NCI-H524 (cell line): Measurements from ENCODE around the gene CBFA2T2.
"Not testable (repeated sequence)": the region's sequence is repeated elsewhere in the genome, so short reads cannot be mapped to it uniquely, and the experiment has no call there.

Experiments used
- DNase-seq, 2 experiments: peaks; one replicate each; lab custom pipeline; 2025; lab: John Stamatoyannopoulos, UW

The CBFA2T2 gene

DNA sequence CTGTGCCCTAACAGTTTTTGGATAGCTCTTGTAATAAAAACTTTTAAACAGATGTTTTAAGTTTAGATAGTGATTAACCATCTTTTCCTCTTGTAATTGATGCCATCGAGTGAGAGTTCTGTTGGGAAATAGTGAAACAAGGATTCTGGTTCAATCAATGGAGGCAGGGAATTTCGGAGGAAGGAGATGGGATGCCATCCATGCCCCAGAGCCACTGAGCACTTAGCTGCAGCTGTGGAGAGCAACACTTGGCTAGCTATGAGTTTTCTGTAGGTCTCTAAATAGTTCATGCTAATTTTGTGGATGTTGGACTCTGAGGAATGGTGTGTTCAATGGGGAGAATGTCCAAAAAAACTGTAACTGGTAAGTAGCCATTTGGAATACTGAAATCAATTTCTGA lies 16.7 kb downstream of the CBFA2T2 start:
- no peak for DNase-seq

DNA sequence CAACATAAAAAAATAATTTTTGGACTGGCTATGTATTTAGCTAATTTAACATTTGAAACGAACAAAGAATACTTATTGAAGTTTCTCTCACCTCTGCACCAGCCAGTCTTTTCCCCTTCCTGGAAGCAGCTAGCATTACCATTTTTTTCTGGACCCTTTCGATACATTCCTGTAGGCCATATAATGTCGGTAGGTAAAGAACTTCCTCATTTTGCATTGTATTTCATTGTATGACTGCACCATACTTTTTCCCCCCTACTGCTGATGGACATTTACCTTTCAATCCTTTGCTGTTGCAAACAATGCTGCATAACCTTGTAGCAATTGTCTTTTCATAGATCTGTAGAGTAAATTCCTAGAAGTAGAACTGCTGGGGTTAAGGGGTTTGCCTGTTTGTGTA lies 17.6 kb downstream of the CBFA2T2 start:
- DNase-seq: no peak

DNA sequence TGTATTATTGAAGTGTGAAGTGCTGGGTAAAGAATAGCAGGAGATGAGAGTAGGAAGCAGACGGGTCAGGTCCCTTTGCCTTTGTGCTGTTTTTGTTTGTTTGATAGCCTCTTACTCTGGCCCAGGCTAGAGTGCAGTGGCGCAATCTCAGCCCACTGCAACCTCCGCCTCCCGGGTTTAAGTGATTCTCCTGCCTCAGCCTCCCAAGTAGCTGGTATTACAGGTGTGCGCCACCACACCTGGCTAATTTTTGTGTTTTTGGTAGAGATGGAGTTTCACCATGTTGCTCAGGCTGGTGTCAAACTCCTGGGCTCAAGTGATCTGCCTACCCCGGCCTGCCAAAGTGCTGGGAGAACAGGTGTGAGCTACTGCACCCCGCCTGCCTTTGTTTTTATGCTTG lies 18.1 kb downstream of the CBFA2T2 start:
- not testable (repeated sequence) for DNase-seq

DNA sequence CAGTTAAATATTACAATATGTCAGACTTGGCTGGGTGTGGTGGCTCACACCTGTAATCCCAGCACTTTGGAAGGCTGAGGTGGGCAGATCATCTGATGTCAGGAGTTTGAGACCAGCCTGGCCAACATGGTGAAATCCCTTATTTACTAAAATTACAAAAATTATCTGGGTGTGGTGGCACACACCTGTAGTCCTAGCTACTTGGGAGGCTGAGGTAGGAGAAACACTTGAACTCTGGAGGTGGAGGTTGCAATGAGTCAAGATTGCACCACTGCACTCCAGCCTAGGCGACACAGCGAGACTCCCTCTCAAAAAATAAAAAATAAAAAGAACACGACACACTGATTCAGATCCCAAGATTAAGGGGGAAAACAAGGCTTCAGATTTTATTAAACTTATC lies 19.2 kb downstream of the CBFA2T2 start:
- DNase-seq: not testable (repeated sequence)

GRCh38 chr20:33511876-33512275 lies 22.0 kb downstream of the CBFA2T2 start:
- not testable (repeated sequence) for DNase-seq

DNA sequence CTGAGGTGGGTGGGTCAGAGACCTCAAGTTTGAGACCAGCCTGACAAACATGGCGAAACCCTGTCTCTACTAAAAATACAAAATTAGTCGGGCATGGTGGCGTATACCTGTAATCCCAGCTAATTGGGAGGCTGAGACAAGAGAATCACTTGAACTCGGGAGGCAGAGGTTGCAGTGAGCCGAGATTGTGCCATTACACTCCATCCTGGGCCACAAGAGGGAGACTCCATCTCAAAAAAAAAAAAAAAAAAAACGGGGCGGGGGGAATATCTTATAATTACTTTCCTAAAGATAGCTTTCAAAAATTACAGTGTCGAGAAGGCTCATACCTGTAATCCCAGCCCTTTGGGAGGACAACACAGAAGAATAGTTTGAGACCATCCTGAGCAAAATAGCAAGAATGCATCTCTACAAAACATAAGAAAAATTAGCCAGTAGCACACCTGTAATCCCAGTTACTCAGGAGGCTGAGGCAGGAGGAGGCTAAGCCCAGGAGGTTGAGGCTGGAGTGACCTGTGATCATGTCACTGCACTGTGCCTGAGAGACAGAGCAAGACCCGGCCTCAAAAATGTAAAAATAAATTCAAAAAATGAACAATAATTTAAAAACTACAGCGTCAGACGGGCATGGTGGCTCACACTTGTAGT lies 25.8 kb downstream of the CBFA2T2 start:
- peak in 1 of 2 experiments; percentile 25 for DNase-seq

- DNase-seq: no peak
Measured at GRCh38 chr20:33516882-33517281, 27.0 kb downstream of the CBFA2T2 start.

- DNase-seq: no peak
Measured at GRCh38 chr20:33518071-33518470, 28.2 kb downstream of the CBFA2T2 start.

DNA sequence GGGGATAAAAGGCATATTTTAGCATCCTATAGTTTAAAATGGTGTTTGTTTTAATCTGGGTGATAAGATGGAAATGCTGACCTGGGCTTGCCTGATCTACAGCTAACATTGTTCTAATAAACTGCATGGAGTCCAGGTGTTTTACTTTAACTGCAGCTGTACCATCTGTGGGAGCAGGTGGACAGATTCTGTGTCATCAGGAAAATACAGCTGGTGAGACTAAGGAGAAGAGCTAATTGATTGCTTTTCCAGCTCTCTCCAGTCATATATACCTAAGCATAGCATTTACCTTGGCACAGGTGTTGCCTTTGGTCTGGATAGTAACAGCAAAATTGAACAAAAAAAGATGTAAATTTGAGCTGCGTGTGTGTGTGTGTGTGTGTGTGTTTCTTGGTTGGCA lies 31.6 kb downstream of the CBFA2T2 start:
- peak; percentile 89 to 96 for DNase-seq

DNA sequence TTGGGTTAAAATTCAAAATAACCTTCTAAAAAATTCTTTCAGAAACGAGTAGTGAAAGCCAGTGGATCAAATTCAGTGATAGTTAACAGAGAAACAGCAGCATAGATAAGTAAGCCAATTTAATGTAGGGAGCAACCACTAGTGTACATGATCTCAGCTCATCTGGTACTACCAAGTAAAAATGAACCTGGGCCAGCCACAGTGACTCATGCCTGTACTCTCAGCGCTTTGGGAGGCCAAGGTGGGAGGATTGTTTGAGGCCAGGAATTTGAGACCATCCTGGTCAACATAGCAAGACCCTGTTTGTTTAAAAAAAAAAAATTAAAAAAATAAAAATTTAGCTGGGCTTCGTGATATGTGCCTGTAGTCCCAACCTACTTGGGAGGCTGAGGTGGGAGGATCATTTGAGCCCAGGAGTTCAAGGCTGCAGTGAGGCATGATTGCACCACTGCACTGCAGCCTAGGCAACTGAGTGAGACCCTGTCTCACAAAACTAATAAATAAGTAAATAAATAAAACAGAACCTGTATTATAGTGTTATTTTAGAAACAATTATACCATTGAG lies 32.4 kb downstream of the CBFA2T2 start:
- no peak for DNase-seq

- DNase-seq: no peak
Measured at GRCh38 chr20:33524261-33524660, 34.4 kb downstream of the CBFA2T2 start.

GRCh38 chr20:33526769-33527168 lies 36.9 kb downstream of the CBFA2T2 start:
- no peak for DNase-seq

DNA sequence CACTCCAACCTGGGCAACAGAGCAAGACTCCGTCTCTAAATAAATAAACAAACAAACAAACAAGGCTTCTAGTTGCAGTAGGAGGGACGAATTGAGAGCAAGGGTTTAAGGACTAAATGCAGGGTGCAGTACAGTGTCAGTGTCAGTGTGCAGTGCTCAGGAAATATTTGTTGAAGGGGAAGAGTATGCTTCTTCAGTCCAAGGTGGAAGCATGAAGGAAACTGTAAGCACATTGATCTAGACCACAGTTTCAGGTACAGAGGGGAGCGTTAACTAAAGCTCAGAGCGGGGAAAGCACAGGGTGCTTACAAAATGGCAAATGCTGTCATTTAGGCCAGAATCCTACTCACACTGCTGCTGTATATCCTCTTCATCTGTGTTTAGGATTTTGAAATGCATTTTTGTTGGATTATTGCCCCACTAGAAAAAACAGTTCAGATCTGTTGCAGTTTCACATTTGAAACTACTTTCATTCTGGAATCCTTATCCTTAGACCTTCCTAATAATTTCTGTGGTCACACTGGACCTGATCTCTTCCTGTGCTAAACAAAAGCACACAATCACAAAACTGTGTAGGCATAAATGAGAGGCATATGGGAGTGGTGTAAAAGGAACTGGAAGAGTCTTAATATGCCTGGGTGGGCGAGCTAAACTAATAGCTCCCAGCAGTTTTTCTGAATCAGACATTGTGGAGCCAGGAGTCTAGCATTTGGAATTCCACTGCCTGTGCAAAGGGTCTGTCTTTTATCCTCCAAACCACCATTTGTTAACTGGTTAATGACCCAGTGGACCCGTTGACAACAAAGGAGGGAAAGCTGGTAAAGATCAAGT lies 41.4 kb downstream of the CBFA2T2 start:
- peak in 1 of 2 experiments; percentile 18 for DNase-seq

DNA sequence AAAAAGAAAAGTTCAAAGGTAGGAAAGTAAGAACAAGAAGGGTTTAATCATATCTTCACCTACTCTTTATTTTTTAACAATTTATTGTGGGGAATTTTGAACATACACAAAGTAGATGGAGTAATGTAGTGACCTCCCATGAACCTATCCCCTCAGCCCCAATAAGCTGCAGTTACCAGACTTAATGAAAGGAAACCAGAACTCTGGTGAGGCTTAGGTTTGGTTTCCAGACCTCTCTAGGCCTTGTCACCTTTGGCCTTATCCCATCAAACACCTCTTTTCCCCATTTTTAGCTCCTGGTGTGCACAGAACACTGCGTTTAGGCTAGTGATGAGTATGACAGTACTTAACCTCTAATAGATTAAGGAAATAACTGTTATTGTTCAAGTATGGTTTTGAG lies 42.0 kb downstream of the CBFA2T2 start:
- DNase-seq: no peak

GRCh38 chr20:33532753-33533459 lies 43.0 kb downstream of the CBFA2T2 start:
- peak in 1 of 2 experiments; percentile 34 for DNase-seq

DNA sequence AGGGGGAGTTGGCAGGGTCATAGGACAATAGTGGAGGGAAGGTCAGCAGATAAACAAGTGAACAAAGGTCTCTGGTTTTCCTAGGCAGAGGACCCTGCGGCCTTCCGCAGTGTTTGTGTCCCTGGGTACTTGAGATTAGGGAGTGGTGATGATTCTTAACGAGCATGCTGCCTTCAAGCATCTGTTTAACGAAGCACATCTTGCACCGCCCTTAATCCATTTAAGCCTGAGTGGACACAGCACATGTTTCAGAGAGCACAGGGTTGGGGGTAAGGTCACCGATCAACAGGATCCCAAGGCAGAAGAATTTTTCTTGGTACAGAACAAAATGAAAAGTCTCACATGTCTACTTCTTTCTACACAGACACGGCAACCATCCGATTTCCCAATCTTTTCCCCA lies 45.8 kb downstream of the CBFA2T2 start:
- DNase-seq: not testable (repeated sequence)

DNA sequence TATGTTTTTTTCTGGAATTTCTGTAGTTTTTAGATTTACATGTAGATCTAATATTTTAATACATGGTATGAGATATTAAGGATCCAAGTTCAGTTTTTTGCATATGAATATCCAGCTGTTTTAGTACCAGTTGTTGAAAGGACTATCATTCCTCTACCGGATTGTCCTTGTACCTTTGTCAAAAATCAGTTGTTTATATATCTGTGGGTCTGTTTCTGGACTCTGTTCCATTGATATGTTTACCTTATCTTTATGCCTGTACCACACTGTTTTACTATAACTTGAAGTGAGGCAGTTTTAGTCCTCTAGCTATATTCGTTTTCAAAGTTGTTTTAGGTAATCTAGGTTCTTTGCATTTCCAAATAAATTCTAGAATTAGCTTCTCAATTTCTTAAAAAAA lies 47.7 kb downstream of the CBFA2T2 start:
- no peak for DNase-seq

GRCh38 chr20:33539129-33539528 lies 49.2 kb downstream of the CBFA2T2 start:
- DNase-seq: no peak

GRCh38 chr20:33540427-33540826 lies 50.5 kb downstream of the CBFA2T2 start:
- DNase-seq: no peak

GRCh38 chr20:33541074-33541473 lies 51.2 kb downstream of the CBFA2T2 start:
- DNase-seq: no peak

- no peak for DNase-seq
Measured at GRCh38 chr20:33541797-33542196, 51.9 kb downstream of the CBFA2T2 start.

- DNase-seq: no peak
Measured at GRCh38 chr20:33545763-33546162, 55.9 kb downstream of the CBFA2T2 start.
